ENCODE measurements around the gene KRT25.

KRT25 gene

DNA sequence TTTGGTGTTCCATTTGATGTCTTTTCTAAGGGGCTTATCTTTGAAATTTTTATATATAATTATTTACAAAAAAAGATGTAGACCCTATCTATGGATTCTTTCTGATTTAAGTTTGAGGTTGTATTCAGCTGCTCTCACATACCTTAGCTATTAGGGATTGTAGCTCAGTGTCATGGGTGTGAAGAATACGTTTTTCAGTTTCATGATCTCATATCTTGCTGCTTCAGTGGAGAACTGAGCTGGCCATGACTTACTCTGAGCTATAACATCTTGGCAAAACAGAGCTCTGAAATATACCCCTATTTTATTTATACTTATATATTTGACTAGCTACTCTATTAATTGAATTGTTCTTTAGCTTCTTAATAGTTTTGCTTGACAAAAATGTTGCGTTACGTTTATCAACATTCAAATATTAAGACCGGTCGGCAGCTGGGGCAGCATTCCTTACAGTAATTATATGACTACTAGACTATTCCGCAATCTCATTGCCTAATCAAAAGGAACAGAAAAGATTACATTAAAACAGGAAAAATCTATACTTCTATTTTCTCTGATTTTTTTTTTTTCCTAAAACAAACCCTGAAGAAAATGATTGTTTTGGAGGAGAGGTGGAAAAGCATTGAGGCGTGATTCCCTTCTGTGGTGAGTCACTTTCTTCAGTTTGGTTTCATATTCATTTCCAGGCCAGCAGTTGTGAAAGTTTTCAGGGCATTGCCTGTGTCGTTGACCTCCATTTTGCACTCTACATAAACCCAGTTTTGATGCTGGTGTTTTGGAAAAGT is 27.5 kb downstream of the KRT25 start:
- Histone ChIP-seq H3K27me3 (replicated peaks; ENCODE audit: control insufficient read depth, insufficient read depth, low read length, poor library complexity, severe bottlenecking) (peaks cover 5% of the 10 kb centered on the region), H3K4me3 (ENCODE audit: insufficient read depth, low read depth, low read length, poor library complexity, severe bottlenecking) (no peak overlapping the region), H3K27ac (ENCODE audit: insufficient read depth, low read length, poor library complexity, severe bottlenecking) (no peak overlapping the region), H3K36me3 (ENCODE audit: control insufficient read depth, insufficient read depth, low read length) (no peaks in the 10 kb centered on the region), H3K9me3 (ENCODE audit: control insufficient read depth, low read length) (no peaks in the 10 kb centered on the region), H3K4me1 (ENCODE audit: control insufficient read depth, insufficient read depth, low read length, poor library complexity, severe bottlenecking) (no peaks in the 10 kb centered on the region)
- no peak for DNase-seq

- H3K27me3 ChIP-seq (replicated peaks; ENCODE audit: control insufficient read depth, insufficient read depth, low read length, poor library complexity, severe bottlenecking): peaks cover 5% of the 10 kb centered on the region
- no peak for DNase-seq
Measured at GRCh38 chr17:40726919-40727318, 28.2 kb downstream of the KRT25 start.

DNA sequence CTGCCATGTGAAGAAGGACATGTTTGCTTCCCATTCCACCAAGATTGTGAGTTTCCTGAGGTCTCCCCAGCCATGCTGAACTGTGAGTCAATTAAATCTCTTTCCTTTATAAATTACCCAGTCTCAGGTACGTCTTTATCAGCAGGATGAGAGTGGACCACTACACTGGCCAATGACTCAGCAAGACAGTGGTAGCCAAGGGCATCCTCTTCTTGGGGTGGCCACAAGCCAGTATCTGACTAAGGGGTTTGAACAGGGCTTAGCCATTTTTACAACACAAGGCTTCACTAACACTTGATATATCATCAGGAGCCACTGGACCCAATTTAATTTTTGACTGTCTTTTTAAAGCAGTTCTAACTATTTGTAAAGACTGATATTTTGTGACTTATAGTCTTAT is 30.5 kb downstream of the KRT25 start:
- DNase-seq: no peak
- H3K4me1 ChIP-seq (ENCODE audit: control insufficient read depth, insufficient read depth, low read length, poor library complexity, severe bottlenecking): no peaks in the 10 kb centered on the region

More at GRCh38 chr17:40726919-40727318, 28.2 kb downstream of the KRT25 start:
- no peaks in the 10 kb centered on the region for H3K9me3 ChIP-seq (ENCODE audit: control insufficient read depth, low read length)
- H3K4me1 ChIP-seq (ENCODE audit: control insufficient read depth, insufficient read depth, low read length, poor library complexity, severe bottlenecking): no peaks in the 10 kb centered on the region
- H3K27ac ChIP-seq (ENCODE audit: insufficient read depth, low read length, poor library complexity, severe bottlenecking): no peak overlapping the region
- H3K4me3 ChIP-seq (ENCODE audit: insufficient read depth, low read depth, low read length, poor library complexity, severe bottlenecking): no peak overlapping the region
- H3K36me3 ChIP-seq (ENCODE audit: control insufficient read depth, insufficient read depth, low read length): no peaks in the 10 kb centered on the region

GRCh38 chr17:40722241-40722640 is 32.9 kb downstream of the KRT25 start:
- DNase-seq: no peak

More for the DNA sequence above, 30.5 kb downstream of the KRT25 start:
- Histone ChIP-seq H3K27me3 (replicated peaks; ENCODE audit: control insufficient read depth, insufficient read depth, low read length, poor library complexity, severe bottlenecking) (no peaks in the 10 kb centered on the region), H3K27ac (ENCODE audit: insufficient read depth, low read length, poor library complexity, severe bottlenecking) (no peak overlapping the region), H3K4me3 (ENCODE audit: insufficient read depth, low read depth, low read length, poor library complexity, severe bottlenecking) (no peak overlapping the region), H3K36me3 (ENCODE audit: control insufficient read depth, insufficient read depth, low read length) (no peaks in the 10 kb centered on the region), H3K9me3 (ENCODE audit: control insufficient read depth, low read length) (no peaks in the 10 kb centered on the region)

GRCh38 chr17:40720899-40721298 is 34.2 kb downstream of the KRT25 start:
- Histone ChIP-seq H3K27me3 (replicated peaks; ENCODE audit: control insufficient read depth, insufficient read depth, low read length, poor library complexity, severe bottlenecking) (no peaks in the 10 kb centered on the region), H3K4me3 (ENCODE audit: insufficient read depth, low read depth, low read length, poor library complexity, severe bottlenecking) (no peak overlapping the region), H3K4me1 (ENCODE audit: control insufficient read depth, insufficient read depth, low read length, poor library complexity, severe bottlenecking) (no peaks in the 10 kb centered on the region), H3K9me3 (ENCODE audit: control insufficient read depth, low read length) (no peaks in the 10 kb centered on the region), H3K36me3 (ENCODE audit: control insufficient read depth, insufficient read depth, low read length) (no peaks in the 10 kb centered on the region), H3K27ac (ENCODE audit: insufficient read depth, low read length, poor library complexity, severe bottlenecking) (no peak overlapping the region)
- no peak for DNase-seq

More at GRCh38 chr17:40722241-40722640, 32.9 kb downstream of the KRT25 start:
- Histone ChIP-seq H3K4me3 (ENCODE audit: insufficient read depth, low read depth, low read length, poor library complexity, severe bottlenecking) (no peak overlapping the region), H3K9me3 (ENCODE audit: control insufficient read depth, low read length) (no peaks in the 10 kb centered on the region), H3K27ac (ENCODE audit: insufficient read depth, low read length, poor library complexity, severe bottlenecking) (no peak overlapping the region), H3K4me1 (ENCODE audit: control insufficient read depth, insufficient read depth, low read length, poor library complexity, severe bottlenecking) (no peaks in the 10 kb centered on the region), H3K36me3 (ENCODE audit: control insufficient read depth, insufficient read depth, low read length) (no peaks in the 10 kb centered on the region), H3K27me3 (replicated peaks; ENCODE audit: control insufficient read depth, insufficient read depth, low read length, poor library complexity, severe bottlenecking) (no peaks in the 10 kb centered on the region)

- Histone ChIP-seq H3K36me3 (ENCODE audit: control insufficient read depth, insufficient read depth, low read length) (no peaks in the 10 kb centered on the region), H3K27me3 (replicated peaks; ENCODE audit: control insufficient read depth, insufficient read depth, low read length, poor library complexity, severe bottlenecking) (no peaks in the 10 kb centered on the region), H3K4me1 (ENCODE audit: control insufficient read depth, insufficient read depth, low read length, poor library complexity, severe bottlenecking) (no peaks in the 10 kb centered on the region), H3K9me3 (ENCODE audit: control insufficient read depth, low read length) (no peaks in the 10 kb centered on the region), H3K4me3 (ENCODE audit: insufficient read depth, low read depth, low read length, poor library complexity, severe bottlenecking) (no peak overlapping the region), H3K27ac (ENCODE audit: insufficient read depth, low read length, poor library complexity, severe bottlenecking) (no peak overlapping the region)
- no peak for DNase-seq
Measured at GRCh38 chr17:40718930-40719329, 36.2 kb downstream of the KRT25 start.

GRCh38 chr17:40717776-40718175 is 37.4 kb downstream of the KRT25 start:
- Histone ChIP-seq H3K4me3 (ENCODE audit: insufficient read depth, low read depth, low read length, poor library complexity, severe bottlenecking) (no peak overlapping the region), H3K9me3 (ENCODE audit: control insufficient read depth, low read length) (no peaks in the 10 kb centered on the region), H3K4me1 (ENCODE audit: control insufficient read depth, insufficient read depth, low read length, poor library complexity, severe bottlenecking) (no peaks in the 10 kb centered on the region), H3K27ac (ENCODE audit: insufficient read depth, low read length, poor library complexity, severe bottlenecking) (no peak overlapping the region), H3K27me3 (replicated peaks; ENCODE audit: control insufficient read depth, insufficient read depth, low read length, poor library complexity, severe bottlenecking) (no peaks in the 10 kb centered on the region), H3K36me3 (ENCODE audit: control insufficient read depth, insufficient read depth, low read length) (no peaks in the 10 kb centered on the region)
- DNase-seq: no peak

GRCh38 chr17:40714473-40714872 is 40.7 kb downstream of the KRT25 start:
- H3K36me3 ChIP-seq (ENCODE audit: control insufficient read depth, insufficient read depth, low read length): no peaks in the 10 kb centered on the region
- H3K4me1 ChIP-seq (ENCODE audit: control insufficient read depth, insufficient read depth, low read length, poor library complexity, severe bottlenecking): no peaks in the 10 kb centered on the region
- no peaks in the 10 kb centered on the region for H3K27me3 ChIP-seq (replicated peaks; ENCODE audit: control insufficient read depth, insufficient read depth, low read length, poor library complexity, severe bottlenecking)
- no peak overlapping the region for H3K4me3 ChIP-seq (ENCODE audit: insufficient read depth, low read depth, low read length, poor library complexity, severe bottlenecking)
- DNase-seq: no peak
- H3K9me3 ChIP-seq (ENCODE audit: control insufficient read depth, low read length): no peaks in the 10 kb centered on the region
- H3K27ac ChIP-seq (ENCODE audit: insufficient read depth, low read length, poor library complexity, severe bottlenecking): no peak overlapping the region

DNA sequence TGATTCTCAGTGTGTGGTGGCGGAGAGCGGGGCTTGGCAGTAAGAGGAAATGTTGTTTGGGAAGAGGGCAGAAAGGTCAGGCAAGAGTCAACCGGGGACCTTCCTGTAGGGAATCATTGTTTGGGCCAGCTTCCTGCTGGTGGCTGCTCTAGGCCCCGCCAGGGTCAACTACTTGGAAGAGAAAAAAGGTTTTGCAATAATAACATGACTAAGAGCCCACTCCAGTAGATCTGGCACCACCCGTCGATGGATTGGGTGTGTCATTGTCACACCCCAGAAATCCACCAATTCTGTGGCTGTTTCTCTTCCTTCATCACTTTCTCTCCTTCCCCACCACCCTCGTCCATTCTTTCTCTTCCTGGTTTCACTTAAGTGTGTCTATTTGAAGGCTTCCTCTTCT is 47.4 kb downstream of the KRT25 start:
- Histone ChIP-seq H3K27ac (ENCODE audit: insufficient read depth, low read length, poor library complexity, severe bottlenecking) (no peak overlapping the region), H3K9me3 (ENCODE audit: control insufficient read depth, low read length) (no peaks in the 10 kb centered on the region), H3K4me3 (ENCODE audit: insufficient read depth, low read depth, low read length, poor library complexity, severe bottlenecking) (no peak overlapping the region), H3K27me3 (replicated peaks; ENCODE audit: control insufficient read depth, insufficient read depth, low read length, poor library complexity, severe bottlenecking) (no peaks in the 10 kb centered on the region), H3K4me1 (ENCODE audit: control insufficient read depth, insufficient read depth, low read length, poor library complexity, severe bottlenecking) (no peaks in the 10 kb centered on the region), H3K36me3 (ENCODE audit: control insufficient read depth, insufficient read depth, low read length) (no peaks in the 10 kb centered on the region)
- DNase-seq: no peak

DNA sequence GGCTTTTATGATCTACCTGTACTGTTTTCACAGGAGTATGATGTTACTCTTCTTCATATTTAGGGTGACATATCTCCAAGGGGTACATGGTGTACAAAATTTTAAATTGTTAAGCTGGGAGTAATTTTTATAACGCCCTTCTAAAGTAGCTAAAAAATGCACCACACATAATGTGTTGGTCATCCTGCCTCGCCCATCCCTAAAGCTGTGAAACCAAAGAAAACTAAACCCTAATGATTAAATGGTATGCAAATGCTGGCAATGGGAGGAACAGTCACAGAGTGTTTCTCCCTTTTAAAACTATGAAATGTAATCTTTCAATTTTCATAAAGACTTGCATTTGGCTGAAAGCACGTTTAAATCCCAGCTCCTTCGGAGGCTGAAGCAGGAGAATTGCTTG is 49.5 kb downstream of the KRT25 start:
- Histone ChIP-seq H3K27me3 (replicated peaks; ENCODE audit: control insufficient read depth, insufficient read depth, low read length, poor library complexity, severe bottlenecking) (no peaks in the 10 kb centered on the region), H3K9me3 (ENCODE audit: control insufficient read depth, low read length) (no peaks in the 10 kb centered on the region), H3K4me3 (ENCODE audit: insufficient read depth, low read depth, low read length, poor library complexity, severe bottlenecking) (no peak overlapping the region), H3K36me3 (ENCODE audit: control insufficient read depth, insufficient read depth, low read length) (no peaks in the 10 kb centered on the region), H3K4me1 (ENCODE audit: control insufficient read depth, insufficient read depth, low read length, poor library complexity, severe bottlenecking) (no peaks in the 10 kb centered on the region), H3K27ac (ENCODE audit: insufficient read depth, low read length, poor library complexity, severe bottlenecking) (no peak overlapping the region)
- no peak for DNase-seq
